Glomerular visceral epithelial cell (primary cell): ENCODE results near the gene RNF224.
"Not testable (repeated sequence)": the region's sequence is repeated elsewhere in the genome, so short reads cannot be mapped to it uniquely, and the experiment has no call there.

Experiments
- DNase-seq: peaks from one replicate; pipeline ENCODE4 v3.0.0-alpha.2; 2016; ENCODE audit errors: extremely low spot score

The RNF224 gene

DNA sequence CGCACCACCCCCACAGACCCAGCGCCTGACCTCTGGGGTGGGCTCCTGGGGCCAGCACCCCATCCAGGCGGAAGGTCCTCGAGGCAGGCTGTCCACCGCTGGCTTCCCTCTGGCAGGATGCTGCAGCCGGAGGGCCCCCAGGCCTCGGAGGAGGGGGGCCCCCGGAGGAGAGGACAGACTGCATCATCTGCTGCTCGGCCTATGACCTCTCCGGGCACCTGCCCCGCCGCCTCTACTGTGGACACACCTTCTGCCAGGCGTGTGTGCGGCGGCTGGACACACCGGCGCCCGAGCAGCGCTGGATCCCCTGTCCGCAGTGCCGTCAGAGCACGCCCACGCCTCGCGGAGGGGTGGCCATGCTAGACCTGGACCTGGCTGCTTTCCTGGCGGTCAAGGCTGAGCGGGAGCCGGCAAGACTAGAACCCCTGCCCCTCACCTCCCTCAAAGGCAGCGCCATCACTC, 1.2 kb downstream of the RNF224 start:
- no peak for DNase-seq

DNA sequence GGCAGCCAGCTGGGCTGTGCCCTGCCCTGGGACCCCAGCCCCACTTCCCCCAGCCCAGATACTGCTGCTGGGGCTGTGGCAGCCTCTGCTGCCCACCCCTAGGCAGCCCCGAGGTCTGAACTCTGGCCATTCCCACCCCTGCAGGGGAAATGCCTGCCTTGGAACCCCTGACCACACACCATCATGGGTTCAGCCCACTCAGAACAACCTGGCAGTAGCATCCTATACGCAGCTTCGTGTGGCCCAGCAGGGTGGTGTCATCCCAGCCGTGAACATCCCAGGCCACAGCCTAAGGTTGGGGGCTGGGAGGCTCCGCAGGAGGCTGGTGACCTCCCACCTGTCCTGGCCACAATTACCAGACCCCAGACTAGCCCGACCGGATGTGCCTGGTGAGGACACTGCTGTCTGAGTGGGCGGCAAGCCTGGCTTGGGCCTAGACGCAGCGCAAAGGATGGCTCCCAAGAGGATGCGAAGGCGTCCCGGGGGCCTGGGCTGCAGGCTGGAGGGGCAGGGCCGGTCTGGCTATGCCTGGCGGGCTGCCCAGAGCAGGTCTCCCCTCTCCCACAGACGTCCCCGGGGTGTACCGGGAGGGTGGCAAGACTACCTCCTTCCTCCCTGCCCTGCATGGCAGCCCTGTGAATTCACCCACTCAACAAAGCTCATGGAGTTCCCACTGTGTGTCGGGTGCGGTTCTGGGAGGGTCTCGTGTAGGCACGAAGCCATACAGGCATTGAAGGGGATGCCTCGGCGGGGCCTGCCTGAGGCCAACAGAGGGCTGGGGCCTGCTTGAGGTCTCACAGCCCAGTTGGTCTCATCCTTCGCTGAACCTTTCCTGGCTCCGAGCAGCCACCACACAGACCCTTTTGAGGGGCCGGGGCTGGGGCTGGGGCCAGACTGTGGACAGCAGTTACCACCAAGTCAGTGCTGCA, 1.9 kb downstream of the RNF224 start:
- DNase-seq: no peak

- DNase-seq: no peak
Measured at GRCh38 chr9:137229903-137230704, 2.8 kb downstream of the RNF224 start.

- no peak for DNase-seq
Measured at GRCh38 chr9:137230705-137231371, 3.5 kb downstream of the RNF224 start, which contains the start of gene SLC34A3. TSS of gene SLC34A3 (plus strand) at chr9:137230901. CDS start at chr9:137231703, 802 bp downstream.

DNA sequence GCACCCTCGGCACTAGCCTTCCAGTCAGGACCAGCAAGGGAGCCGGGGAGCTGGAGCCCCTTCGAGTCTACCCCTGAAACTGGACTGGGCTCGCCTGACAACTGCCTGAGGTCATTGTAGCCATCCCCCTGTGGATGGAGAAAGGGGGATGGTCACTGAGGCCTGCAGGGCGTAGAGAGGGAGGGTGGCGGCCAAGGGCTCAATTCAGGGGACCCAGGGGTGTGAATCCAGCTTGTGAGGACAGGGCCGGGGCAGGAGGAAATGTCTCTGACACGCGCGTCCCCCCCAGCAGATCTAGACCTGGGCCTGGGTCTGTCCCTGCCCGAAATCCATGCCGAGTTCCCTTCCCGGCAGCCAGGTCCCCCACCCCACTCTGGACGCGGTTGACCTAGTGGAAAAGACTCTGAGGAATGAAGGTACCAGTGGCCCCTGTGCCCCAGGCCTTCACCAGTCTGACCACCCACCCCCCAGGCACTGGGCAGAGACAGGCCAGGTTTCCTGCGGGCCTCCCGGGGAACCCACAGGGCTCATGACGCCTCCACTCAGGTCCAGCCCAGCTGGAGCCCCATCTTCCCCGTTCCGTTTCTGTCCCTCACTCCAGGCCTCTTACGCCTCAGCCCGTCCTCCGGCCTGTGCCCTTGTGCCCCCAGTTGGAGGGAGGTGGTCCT, 4.2 kb downstream of the RNF224 start:
- DNase-seq: no peak

- DNase-seq: no peak
Measured at GRCh38 chr9:137232101-137232500, 4.8 kb downstream of the RNF224 start.

DNA sequence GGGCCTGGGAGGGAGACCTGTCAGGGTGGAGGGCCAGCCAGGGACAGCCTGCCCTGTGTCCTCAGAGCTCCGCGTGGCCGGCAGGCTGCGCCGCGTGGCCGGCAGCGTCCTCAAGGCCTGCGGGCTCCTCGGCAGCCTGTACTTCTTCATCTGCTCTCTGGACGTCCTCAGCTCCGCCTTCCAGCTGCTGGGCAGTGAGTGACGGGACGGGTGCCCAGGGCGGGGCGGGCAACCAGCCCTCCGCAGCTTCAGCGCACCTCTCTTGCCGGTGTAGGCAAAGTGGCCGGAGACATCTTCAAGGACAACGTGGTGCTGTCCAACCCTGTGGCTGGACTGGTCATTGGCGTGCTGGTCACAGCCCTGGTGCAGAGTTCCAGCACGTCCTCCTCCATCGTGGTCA, 5.2 kb downstream of the RNF224 start:
- DNase-seq: no peak

- no peak for DNase-seq
Measured at GRCh38 chr9:137233143-137233980, 6.1 kb downstream of the RNF224 start.

DNA sequence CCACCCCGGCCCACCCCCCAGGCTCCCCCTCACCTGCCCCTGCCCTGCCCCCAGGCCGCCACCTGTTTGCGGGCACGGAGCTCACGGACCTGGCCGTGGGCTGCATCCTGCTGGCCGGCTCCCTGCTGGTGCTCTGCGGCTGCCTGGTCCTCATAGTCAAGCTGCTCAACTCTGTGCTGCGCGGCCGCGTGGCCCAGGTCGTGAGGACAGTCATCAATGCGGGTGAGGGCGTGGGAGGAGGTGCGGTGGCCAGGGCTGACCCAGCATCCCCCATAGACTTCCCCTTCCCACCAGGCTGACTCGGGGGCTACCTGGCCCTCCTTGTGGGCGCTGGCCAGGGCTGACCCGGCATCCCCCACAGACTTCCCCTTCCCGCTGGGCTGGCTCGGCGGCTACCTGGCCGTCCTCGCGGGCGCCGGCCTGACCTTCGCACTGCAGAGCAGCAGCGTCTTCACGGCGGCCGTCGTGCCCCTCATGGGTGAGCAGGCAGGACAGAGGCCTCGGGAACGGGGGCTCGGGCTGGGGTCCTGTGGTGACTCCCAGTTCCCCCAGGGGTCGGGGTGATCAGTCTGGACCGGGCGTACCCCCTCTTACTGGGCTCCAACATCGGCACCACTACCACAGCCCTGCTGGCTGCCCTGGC, 6.9 kb downstream of the RNF224 start:
- DNase-seq: no peak

DNA sequence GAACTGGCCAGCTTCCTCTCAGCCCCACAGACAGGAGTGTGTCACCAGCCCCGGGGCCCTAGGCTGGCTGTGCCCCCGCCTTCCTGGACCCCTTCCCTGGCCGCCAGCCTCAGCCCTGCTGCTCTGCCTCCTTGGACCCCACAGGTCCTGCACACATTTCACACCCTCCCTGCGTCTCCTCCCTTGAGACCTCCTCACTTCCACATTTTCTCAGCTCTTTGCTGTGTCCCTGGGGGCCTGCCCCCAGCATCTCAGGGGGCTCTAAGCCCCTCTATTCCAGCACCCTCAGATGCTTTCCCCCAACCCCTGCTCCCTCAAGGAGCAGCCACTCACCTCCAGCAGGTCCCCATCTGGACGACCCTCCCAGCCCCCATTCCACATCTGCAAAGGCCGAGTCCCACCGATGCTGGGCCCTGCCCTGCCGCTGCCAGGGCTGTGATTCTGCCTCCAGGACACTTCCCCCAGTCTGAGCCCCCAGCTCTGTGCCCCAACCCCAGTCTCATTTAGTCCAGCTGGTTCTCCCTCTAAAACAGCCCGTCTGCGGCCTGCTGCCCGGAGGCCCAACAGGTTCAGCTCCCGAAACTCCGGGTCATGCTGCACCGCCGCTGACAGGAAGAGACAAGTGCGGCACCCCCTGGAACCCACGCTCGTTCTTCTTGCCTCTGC, 7.6 kb downstream of the RNF224 start:
- no peak for DNase-seq

- no peak for DNase-seq
Measured at GRCh38 chr9:137235424-137236237, 8.3 kb downstream of the RNF224 start.

DNA sequence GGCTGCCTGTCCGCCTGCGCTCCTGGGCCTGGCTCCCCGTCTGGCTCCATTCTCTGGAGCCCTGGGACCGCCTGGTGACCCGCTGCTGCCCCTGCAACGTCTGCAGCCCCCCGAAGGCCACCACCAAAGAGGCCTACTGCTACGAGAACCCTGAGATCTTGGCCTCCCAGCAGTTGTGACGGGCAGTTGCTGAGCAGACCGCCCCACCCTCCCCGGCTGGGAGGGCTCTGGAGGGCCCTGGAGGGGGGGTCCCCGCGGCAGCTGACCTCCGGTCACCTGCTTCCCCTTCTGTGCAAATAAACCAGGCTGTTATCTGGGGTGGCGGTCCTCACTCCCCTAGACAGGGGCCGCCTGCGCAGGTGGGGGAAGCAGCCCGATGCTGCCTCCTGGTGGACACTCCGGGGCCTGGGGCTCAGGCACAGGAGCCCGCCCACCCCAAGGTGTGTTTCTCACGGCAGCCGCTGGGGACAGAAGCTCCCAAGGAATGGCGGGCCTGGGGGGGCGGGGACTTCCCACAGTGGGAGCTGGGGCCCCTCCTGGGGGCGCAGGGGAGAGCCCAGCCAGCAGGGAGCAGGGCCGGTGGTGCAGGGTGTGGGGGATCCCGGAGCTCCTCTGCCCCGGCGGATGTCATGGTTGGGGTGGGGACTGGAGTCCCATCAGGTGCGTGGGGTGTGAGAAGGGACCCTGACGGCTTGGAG, 9.1 kb downstream of the RNF224 start:
- DNase-seq: peak; percentile 83

DNA sequence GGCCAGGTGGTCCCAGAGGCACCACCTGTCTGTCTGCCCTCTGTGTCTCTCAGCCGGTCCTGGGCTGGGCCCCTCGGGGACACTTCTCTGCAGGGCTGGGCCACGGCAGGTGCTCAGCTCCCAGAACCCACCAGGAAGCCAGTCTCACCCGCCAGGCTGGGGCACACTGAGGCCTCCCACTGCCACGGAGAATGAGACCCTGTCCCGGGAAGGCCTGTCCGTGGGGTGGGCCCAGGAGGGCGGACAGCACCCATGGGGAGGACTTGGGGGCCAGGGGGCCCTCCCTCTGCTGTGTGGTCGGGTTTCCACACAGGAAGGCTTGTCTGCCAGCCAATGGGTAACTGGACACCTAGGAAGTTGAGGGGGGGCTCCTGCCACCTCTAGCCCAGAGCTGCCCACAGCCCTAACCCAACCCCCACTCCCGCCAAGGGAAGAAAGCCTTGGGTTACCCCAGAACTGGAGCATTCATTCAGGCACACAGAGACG, 9.7 kb downstream of the RNF224 start:
- DNase-seq: no peak

DNA sequence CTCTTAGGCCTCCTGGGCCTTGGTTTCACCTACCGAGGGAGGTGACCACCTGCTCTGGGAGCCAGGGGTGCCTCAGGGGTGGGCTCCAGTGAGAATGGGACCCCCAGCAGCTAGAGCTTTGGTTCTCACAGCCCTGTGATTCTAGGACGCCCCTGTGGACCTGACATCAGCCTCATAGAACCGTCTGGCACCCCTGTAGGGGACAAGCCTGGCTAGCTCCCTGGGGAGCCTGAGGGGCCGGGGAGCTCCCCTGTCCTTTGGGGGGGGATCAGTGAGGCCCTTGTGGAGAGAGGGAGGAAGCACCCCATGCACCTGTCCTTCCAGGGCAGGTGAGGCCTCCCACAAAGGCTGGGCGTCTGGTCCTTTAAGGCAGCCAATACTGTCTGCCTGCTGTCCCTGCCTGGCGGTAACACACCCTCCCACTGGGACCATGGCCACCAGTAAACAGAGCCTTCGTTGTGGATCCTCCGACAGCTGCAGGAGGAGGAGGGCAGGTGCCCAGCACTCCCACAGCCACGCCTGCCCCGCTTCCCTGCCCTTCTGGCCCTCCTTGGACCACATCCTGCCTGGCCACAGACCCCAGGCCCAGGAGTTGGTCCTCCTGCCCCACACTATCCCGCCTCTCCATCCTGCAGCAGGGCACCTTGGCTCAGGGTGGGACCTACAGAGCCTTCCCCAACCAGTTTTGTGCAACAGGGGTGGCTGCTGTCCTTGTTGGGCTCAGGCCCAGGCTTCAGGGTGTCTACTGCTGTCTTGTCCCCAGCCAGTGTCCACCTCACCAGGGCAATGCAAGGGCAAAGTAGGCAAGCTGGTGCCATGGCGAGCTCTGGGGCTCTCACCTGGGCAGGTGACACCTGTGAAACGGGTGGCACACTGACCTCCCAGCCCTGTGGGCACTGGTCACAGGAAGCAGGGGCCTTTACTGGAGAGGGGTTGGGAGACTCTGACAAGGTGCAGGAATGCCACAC, 10.7 kb downstream of the RNF224 start:
- no peak for DNase-seq

- DNase-seq: not testable (repeated sequence)
Measured at GRCh38 chr9:137239541-137240200, 12.4 kb downstream of the RNF224 start.

GRCh38 chr9:137240318-137240840, 13.1 kb downstream of the RNF224 start:
- peak; percentile 84 for DNase-seq
